Measurements from ENCODE around the gene C17orf113.
"Not testable (repeated sequence)": the region's sequence is repeated elsewhere in the genome, so short reads cannot be mapped to it uniquely, and the experiment has no call there.

C17orf113 gene

GRCh38 chr17:42016941-42017865 is 33.2 kb downstream of the C17orf113 start, which contains the start of gene DNAJC7:
TSS of gene DNAJC7 (minus strand) at chr17:42017439. CDS start at chr17:42017416, 23 bp downstream.
- peak; percentile 51 for DNase-seq (ENCODE audit: low read depth)

GRCh38 chr17:42016411-42016831 is 34.0 kb downstream of the C17orf113 start:
- DNase-seq (ENCODE audit: low read depth): no peak

GRCh38 chr17:42013740-42014139 is 36.7 kb downstream of the C17orf113 start:
- not testable (repeated sequence) for DNase-seq (ENCODE audit: low read depth)

GRCh38 chr17:42012363-42012762 is 38.0 kb downstream of the C17orf113 start:
- DNase-seq (ENCODE audit: low read depth): not testable (repeated sequence)

DNA sequence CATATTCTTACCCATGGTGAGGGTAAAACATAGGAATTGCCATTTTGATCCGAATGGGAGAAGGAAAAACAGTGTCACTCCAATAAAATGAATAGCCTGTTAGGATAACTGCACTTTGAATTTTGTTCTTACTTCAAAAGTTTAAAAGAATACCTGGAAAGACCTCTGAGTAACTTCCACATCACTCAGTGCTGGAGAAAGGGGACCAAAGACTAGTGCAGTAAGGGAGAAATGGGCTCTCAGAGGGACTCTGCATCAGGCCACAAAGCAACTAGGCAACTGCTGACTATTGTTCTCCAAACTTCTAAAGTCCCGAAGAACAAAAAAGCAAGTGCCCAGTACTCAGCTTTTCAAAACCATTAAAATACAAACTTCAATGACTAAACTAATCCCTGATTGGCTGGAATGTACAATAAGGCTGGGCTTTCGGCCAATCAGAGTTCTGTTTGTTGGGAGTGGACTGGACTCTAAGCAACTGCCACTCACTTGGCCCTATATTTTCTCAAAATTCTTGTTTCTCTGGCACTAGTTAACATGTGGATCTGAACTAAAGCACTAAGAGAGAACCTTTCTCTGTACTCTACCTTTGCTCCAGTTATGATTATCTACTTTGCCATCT is 39.4 kb downstream of the C17orf113 start:
- DNase-seq (ENCODE audit: low read depth): no peak

GRCh38 chr17:42010266-42010680 is 40.1 kb downstream of the C17orf113 start:
- DNase-seq (ENCODE audit: low read depth): not testable (repeated sequence)

DNA sequence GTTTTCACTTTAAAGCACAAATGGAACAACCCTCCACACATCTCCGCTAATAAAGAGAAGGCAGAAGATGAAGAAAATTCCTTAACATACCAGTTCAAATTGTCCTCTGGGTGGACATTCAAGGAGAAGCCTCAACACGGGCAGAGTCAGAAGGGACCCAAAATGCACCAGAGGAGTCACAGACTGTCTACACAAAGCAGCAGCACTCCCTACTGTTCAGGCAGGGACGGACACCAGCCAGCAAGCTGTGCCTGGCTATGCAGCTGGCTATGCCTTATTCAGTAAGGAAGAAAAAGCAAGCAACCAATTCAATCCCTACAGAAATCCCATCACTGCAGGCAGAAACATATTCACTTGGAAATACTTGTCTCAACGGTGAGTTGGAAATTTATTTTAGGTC is 41.2 kb downstream of the C17orf113 start:
- no peak for DNase-seq (ENCODE audit: low read depth)

- no peak for DNase-seq (ENCODE audit: low read depth)
Observed at GRCh38 chr17:42005166-42005565, 45.2 kb downstream of the C17orf113 start.

DNA sequence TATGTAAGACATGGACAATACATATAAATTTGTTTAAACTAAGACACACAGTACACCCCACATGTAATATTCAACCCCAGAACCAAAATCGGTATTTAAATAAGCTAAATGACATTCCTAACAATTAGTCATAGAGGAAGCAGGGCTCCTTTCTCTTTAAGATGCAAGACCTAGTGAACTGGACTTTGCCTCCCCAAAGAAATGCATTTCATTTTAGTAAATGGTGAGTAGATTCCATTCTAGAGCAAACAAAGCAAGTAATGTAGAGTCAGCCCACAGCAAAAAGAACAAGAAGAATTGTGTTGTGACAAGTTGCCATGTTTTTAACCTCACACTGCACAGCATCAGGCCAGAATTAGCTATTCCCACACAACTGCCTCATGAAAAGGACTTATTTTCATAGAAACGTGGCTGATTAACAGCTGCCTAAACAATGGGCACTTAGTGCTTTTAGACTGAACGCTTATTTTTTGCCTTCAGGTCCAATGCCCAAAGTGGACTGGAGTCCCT is 47.6 kb downstream of the C17orf113 start:
- DNase-seq (ENCODE audit: low read depth): peak; percentile 34

DNA sequence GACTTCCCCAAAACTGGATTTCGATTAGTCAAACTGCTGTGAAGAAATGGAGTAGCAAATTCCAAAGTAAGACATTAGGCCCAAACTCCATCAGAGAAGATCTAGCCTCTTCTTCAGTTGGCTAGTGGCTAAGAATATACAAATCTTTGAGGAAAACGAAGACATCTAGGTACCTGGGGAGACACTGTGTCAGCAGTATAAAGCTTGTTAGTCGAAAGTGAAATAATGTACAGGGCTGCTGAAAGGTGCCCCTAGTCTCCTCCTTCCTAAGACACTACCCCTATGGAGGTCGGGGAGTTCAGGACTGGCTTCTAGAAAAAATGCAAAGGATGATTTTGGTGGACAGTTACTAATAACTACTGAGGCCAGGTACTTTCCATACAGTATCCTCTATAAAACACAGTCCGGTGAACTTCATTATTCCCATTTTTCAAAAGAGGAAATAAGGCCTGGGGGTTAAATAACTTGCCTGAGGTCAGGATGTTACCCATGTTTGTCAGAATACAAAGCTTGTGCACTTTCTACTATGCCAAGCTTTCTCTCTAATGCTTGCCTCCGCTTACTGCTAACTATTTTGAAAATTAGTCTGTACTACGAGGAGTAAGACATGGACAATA is 48.1 kb downstream of the C17orf113 start:
- DNase-seq (ENCODE audit: low read depth): no peak

GRCh38 chr17:42001729-42002128 is 48.7 kb downstream of the C17orf113 start:
- no peak for DNase-seq (ENCODE audit: low read depth)

DNA sequence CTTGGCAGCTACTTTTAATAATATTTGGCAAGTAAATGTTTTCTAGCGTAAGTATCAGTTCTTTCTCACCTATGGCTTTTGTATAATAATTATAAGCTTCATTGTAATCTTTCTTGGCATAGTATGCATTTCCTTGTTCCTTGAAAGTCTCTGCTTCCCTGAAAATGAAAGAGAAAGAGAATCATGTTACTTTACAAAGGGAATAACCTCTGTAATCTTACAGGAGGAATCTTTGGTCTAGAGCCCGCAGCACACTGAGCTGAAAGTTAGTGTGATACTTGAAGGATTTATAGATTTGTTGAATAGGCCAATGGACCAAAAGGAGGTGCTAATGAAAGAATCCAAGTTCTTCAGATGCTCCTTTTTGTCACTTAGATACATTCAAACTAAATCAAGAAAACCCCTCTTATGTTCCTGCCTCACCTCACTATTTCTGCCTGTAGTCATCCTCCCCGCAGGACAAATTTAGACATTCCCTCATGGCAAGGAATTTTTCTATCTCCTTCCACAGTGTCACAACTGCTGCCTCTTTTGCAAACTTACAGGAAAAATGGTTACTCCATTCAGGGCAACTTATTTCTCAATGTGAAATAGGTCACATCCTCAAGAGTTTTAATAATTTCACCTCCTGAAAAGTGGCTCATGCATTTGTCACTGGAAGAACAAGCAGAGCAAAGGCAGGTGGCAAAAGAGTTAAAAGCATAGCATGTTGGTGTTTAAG is 49.8 kb downstream of the C17orf113 start:
- DNase-seq (ENCODE audit: low read depth): no peak

- no peak for DNase-seq (ENCODE audit: low read depth)
Observed at GRCh38 chr17:41998497-41998896, 51.9 kb downstream of the C17orf113 start.

GRCh38 chr17:41996855-41997164 is 53.6 kb downstream of the C17orf113 start:
- no peak for DNase-seq (ENCODE audit: low read depth)

- no peak for DNase-seq (ENCODE audit: low read depth)
Observed at GRCh38 chr17:41992576-41992975, 57.8 kb downstream of the C17orf113 start.

GRCh38 chr17:41989702-41990419 is 60.5 kb downstream of the C17orf113 start:
- DNase-seq (ENCODE audit: low read depth): no peak

GRCh38 chr17:41988418-41988817 is 62.0 kb downstream of the C17orf113 start:
- no peak for DNase-seq (ENCODE audit: low read depth)

All from non-pigmented ciliary epithelial cell (primary cell).